Measurements from ENCODE around the gene CRYBA2. TPM values are rescaled to one million over a fixed set of nuclear protein-coding genes. Genes with fewer than 3 reads are reported as not detected.

Gene CRYBA2
- total and polyA plus RNA-seq, 2 experiments from 2014 or later: not detected

- TF ChIP-seq EZH2 (IDR thresholded peaks at IDR 0.05; ENCODE audit: low read depth, unreplicated experiment) (peak; percentile 74), EZH2phosphoT487 (IDR thresholded peaks at IDR 0.05; ENCODE audit: unreplicated experiment) (peak; percentile 95), ZNF114 (CRISPR knock-in tag; IDR thresholded peaks at IDR 0.05) (no peak)
Observed at GRCh38 chr2:218992703-218993344, 398 bp downstream of the CRYBA2 start (continued).

- Mint-ChIP-seq H3K27me3 (ENCODE audit: insufficient read depth, low read depth, poor library complexity) (peaks cover 99% of the 10 kb centered on the region), H3K9me3 (no peaks in the 10 kb centered on the region; the same call in 2 of the 3 replicates), H3K27ac (no peak overlapping the region), H3K4me3 (no peak overlapping the region), H3K36me3 (ENCODE audit: low read depth) (no peaks in the 10 kb centered on the region), H3K4me1 (peaks cover 3% of the 10 kb centered on the region; the same call in 2 of the 3 replicates)
- ATAC-seq (no peak), DNase-seq (ENCODE audit: low spot score) (no peak)
- H3K27me3 ChIP-seq (ENCODE audit: insufficient read depth): peaks cover 100% of the 10 kb centered on the region
- no peaks in the 10 kb centered on the region for H3K36me3 ChIP-seq (ENCODE audit: insufficient read depth)
- H3K79me2 ChIP-seq (replicated peaks; ENCODE audit: insufficient read depth): no peaks in the 10 kb centered on the region
- H3K9me2 ChIP-seq (ENCODE audit: insufficient read depth): no peaks in the 10 kb centered on the region
- H3K4me1 ChIP-seq (ENCODE audit: insufficient read depth): peaks cover 17% of the 10 kb centered on the region
- H3K27ac ChIP-seq (ENCODE audit: low read depth): no peak overlapping the region
- no peak overlapping the region for H2AFZ ChIP-seq
- no peak overlapping the region for H3K4me3 ChIP-seq
- H4K20me1 ChIP-seq (replicated peaks; ENCODE audit: insufficient read depth): peaks cover 11% of the 10 kb centered on the region; the same call in 1 of the 2 replicates
- peaks cover 4% of the 10 kb centered on the region; the same call in 1 of the 2 replicates for H3F3A ChIP-seq (replicated peaks; ENCODE audit: low read depth)
- TF ChIP-seq REST (IDR thresholded peaks at IDR 0.05; ENCODE audit: unreplicated experiment) (no peak), ETS1 (IDR thresholded peaks at IDR 0.05) (no peak), NANOG (IDR thresholded peaks at IDR 0.05; ENCODE audit: borderline replicate concordance) (no peak), JUNB (IDR thresholded peaks at IDR 0.05; ENCODE audit: unreplicated experiment) (no peak), EZH2phosphoT487 (IDR thresholded peaks at IDR 0.05; ENCODE audit: unreplicated experiment) (no peak), ZNF331 (CRISPR knock-in tag; IDR thresholded peaks at IDR 0.05; ENCODE audit: low read depth) (no peak), POLR2AphosphoS5 (IDR thresholded peaks at IDR 0.05; ENCODE audit: low read depth) (no peak), EZH2 (IDR thresholded peaks at IDR 0.05; ENCODE audit: low read depth, unreplicated experiment) (peak; percentile 60)
- H3K4me2 ChIP-seq: no peak overlapping the region
Observed at GRCh38 chr2:218992196-218992595, 1.0 kb downstream of the CRYBA2 start.
